OCI-LY1 (cell line): ENCODE measurements around the gene PCDH15.

Experiments
- H2AFZ ChIP-seq: fragments of 200-600 bp; sonication (generic), shearing (Covaris generic); 2 replicates; pipeline ENCODE4 v1.6.0; 2014; ENCODE audit warnings: antibody characterized with exemption, mild to moderate bottlenecking, low read length
- H3F3A ChIP-seq: fragments of 200-600 bp; sonication (generic), shearing (Covaris generic); 2 replicates; pipeline ENCODE4 v1.6.0; 2014; ENCODE audit warnings: mild to moderate bottlenecking, antibody characterized with exemption, low read length, moderate library complexity; ENCODE audit not compliant: insufficient read depth
- H3K27ac ChIP-seq: fragments of 200-600 bp; sonication (generic); 2 replicates; pipeline ENCODE4 v1.5.1; 2014; ENCODE audit warnings: low read length, mixed run types, mild to moderate bottlenecking, low read depth; ENCODE audit not compliant: poor library complexity, severe bottlenecking
- H3K27me3 ChIP-seq: fragments of 200-600 bp; sonication (generic); 2 replicates; pipeline ENCODE4 v1.6.0; 2014; ENCODE audit warnings: antibody characterized with exemption, mild to moderate bottlenecking, low read length, moderate library complexity; ENCODE audit not compliant: insufficient read depth
- H3K36me3 ChIP-seq: fragments of 200-600 bp; sonication (generic); 2 replicates; pipeline ENCODE4 v1.6.1; 2014; ENCODE audit warnings: mild to moderate bottlenecking, antibody characterized with exemption, low read length, moderate library complexity, mixed read lengths; ENCODE audit not compliant: insufficient read depth
- H3K4me1 ChIP-seq: fragments of 200-600 bp; sonication (generic); 2 replicates; pipeline ENCODE4 v1.5.1; 2014; ENCODE audit warnings: mild to moderate bottlenecking, low read length, moderate library complexity; ENCODE audit not compliant: insufficient read depth, severe bottlenecking
- H3K4me2 ChIP-seq: fragments of 200-600 bp; sonication (generic), shearing (Covaris generic); 2 replicates; pipeline ENCODE4 v1.6.1; 2014; ENCODE audit warnings: low read length
- H3K4me3 ChIP-seq: fragments of 200-600 bp; sonication (generic); 2 replicates; pipeline ENCODE4 v1.5.1; 2014; ENCODE audit warnings: low read length, low read depth, mild to moderate bottlenecking, mixed read lengths; ENCODE audit not compliant: poor library complexity, severe bottlenecking
- H3K79me2 ChIP-seq: fragments of 200-600 bp; shearing (Covaris generic); 2 replicates; pipeline ENCODE4 v1.6.1; 2016; ENCODE audit warnings: mixed run types, low read length, mixed read lengths; ENCODE audit not compliant: insufficient read depth
- H3K9ac ChIP-seq: fragments of 200-600 bp; sonication (generic), shearing (Covaris generic); 2 replicates; pipeline ENCODE4 v1.6.1; 2014; ENCODE audit warnings: mild to moderate bottlenecking, low read length, mixed read lengths
- H3K9me2 ChIP-seq: fragments of 200-600 bp; sonication (generic), shearing (Covaris generic); 2 replicates; pipeline ENCODE4 v1.6.1; 2014; ENCODE audit warnings: low read depth, mild to moderate bottlenecking, low read length, mixed read lengths
- H3K9me3 ChIP-seq: fragments of 200-600 bp; shearing (Covaris generic); 2 replicates; pipeline ENCODE4 v1.6.1; 2014; ENCODE audit warnings: low read length, mixed read lengths
- H4K20me1 ChIP-seq: fragments of 200-600 bp; sonication (generic), shearing (Covaris generic); 2 replicates; pipeline ENCODE4 v1.6.0; 2016; ENCODE audit warnings: mild to moderate bottlenecking, low read length; ENCODE audit not compliant: insufficient read depth
- EZH2 ChIP-seq: fragments of 200-600 bp; sonication (generic), shearing (Covaris generic); IDR thresholded peaks from 2 replicates; pipeline ENCODE4 v1.8.0; 2017; ENCODE audit warnings: borderline replicate concordance, mixed run types, mild to moderate bottlenecking, antibody characterized with exemption, low read length, moderate library complexity, mixed read lengths
- TF ChIP-seq, protein P1 (sequence below): fragments of 200-600 bp; sonication (generic), shearing (Covaris generic); IDR thresholded peaks from 2 replicates; pipeline ENCODE4 v1.5.1; 2017; ENCODE audit warnings: mild to moderate bottlenecking, antibody characterized with exemption, low read length, moderate library complexity, mixed read lengths

PCDH15 gene

GRCh38 chr10:54342058-54342457, 459.0 kb downstream of the PCDH15 start:
- TF ChIP-seq EZH2, result no peak
- TF ChIP-seq, protein P1, sequence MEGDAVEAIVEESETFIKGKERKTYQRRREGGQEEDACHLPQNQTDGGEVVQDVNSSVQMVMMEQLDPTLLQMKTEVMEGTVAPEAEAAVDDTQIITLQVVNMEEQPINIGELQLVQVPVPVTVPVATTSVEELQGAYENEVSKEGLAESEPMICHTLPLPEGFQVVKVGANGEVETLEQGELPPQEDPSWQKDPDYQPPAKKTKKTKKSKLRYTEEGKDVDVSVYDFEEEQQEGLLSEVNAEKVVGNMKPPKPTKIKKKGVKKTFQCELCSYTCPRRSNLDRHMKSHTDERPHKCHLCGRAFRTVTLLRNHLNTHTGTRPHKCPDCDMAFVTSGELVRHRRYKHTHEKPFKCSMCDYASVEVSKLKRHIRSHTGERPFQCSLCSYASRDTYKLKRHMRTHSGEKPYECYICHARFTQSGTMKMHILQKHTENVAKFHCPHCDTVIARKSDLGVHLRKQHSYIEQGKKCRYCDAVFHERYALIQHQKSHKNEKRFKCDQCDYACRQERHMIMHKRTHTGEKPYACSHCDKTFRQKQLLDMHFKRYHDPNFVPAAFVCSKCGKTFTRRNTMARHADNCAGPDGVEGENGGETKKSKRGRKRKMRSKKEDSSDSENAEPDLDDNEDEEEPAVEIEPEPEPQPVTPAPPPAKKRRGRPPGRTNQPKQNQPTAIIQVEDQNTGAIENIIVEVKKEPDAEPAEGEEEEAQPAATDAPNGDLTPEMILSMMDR, result no peak
- no peaks in the 10 kb centered on the region for H3K36me3 ChIP-seq

DNA sequence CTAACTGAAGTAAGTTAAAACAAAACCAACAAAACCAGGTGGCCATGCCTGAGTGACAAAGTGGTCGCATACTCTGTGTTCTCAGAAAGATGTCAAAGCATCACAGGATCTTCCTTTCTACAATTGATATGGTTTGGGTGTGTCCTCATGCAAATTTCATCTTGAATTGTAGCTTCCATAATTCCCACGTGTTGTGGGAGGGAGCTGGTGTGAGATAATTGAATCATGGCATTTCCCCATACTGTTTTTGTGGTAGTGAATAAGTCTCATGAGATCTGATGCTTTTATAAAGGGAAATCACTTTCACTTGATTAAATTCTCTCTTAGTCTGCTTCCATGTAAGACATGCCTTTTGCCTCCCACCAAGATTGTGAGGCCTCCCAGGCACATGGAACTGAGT, 465.7 kb downstream of the PCDH15 start:
- no peak for TF ChIP-seq EZH2
- TF ChIP-seq, protein P1, result no peak
- H3K27me3 ChIP-seq, result no peaks in the 10 kb centered on the region
- no peak overlapping the region for H3K4me3 ChIP-seq
- H3K9me2 ChIP-seq, result no peaks in the 10 kb centered on the region
- H3K36me3 ChIP-seq, result no peaks in the 10 kb centered on the region
- no peaks in the 10 kb centered on the region for H3K9me3 ChIP-seq
- no peaks in the 10 kb centered on the region for H3F3A ChIP-seq
- H3K9ac ChIP-seq, result no peak overlapping the region
- no peak overlapping the region for H3K4me2 ChIP-seq
- no peaks in the 10 kb centered on the region for H4K20me1 ChIP-seq
- H3K4me1 ChIP-seq, result no peaks in the 10 kb centered on the region
- H2AFZ ChIP-seq, result no peak overlapping the region
- H3K27ac ChIP-seq, result no peak overlapping the region
- H3K79me2 ChIP-seq, result no peaks in the 10 kb centered on the region

More at GRCh38 chr10:54342058-54342457, 459.0 kb downstream of the PCDH15 start:
- H3K9me2 ChIP-seq, result no peaks in the 10 kb centered on the region
- H2AFZ ChIP-seq, result no peak overlapping the region
- H3K4me3 ChIP-seq, result no peak overlapping the region
- no peaks in the 10 kb centered on the region for H3K4me1 ChIP-seq
- no peaks in the 10 kb centered on the region for H3K79me2 ChIP-seq
- no peak overlapping the region for H3K4me2 ChIP-seq
- no peaks in the 10 kb centered on the region for H3F3A ChIP-seq
- H3K27ac ChIP-seq, result no peak overlapping the region
- no peaks in the 10 kb centered on the region for H3K9me3 ChIP-seq
- no peaks in the 10 kb centered on the region for H4K20me1 ChIP-seq
- no peak overlapping the region for H3K9ac ChIP-seq
- no peaks in the 10 kb centered on the region for H3K27me3 ChIP-seq

DNA sequence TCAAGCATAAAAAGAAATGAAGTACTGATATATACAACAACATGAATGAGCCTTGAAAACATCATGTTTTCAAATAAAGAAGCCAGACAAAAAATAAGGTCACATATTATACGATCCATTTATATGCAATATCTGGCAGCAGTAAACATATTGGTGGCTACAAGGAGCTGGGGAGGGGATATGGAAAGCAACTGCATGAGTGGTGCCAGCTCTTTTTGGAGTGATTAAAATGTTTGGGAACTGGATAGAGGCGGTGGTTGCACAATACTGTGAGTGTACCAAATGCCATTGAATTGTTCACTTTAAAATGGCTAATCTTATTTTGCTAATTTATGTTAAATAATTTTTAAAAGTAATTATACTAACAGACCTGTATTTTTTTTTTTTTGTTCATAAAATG, 481.7 kb downstream of the PCDH15 start:
- H3K4me3 ChIP-seq, result no peak overlapping the region
- H3K9me3 ChIP-seq, result no peaks in the 10 kb centered on the region
- no peaks in the 10 kb centered on the region for H3K9me2 ChIP-seq
- no peaks in the 10 kb centered on the region for H3F3A ChIP-seq
- H3K4me2 ChIP-seq, result no peak overlapping the region
- H3K79me2 ChIP-seq, result no peaks in the 10 kb centered on the region
- H2AFZ ChIP-seq, result no peak overlapping the region
- H3K9ac ChIP-seq, result no peak overlapping the region
- H4K20me1 ChIP-seq, result no peaks in the 10 kb centered on the region
- no peaks in the 10 kb centered on the region for H3K36me3 ChIP-seq
- TF ChIP-seq, protein P1, result no peak
- TF ChIP-seq EZH2, result no peak
- no peaks in the 10 kb centered on the region for H3K27me3 ChIP-seq
- H3K27ac ChIP-seq, result no peak overlapping the region
- H3K4me1 ChIP-seq, result no peaks in the 10 kb centered on the region
